ENCODE results near the gene TREH.

Gene TREH

GRCh38 chr11:118703563-118704106, 24.2 kb upstream of the TREH start:
- POLR2A ChIA-PET: no interaction called here
- DNase-seq (ENCODE audit: extremely low spot score): no peak
- no peak for TF ChIP-seq SP1 (IDR thresholded peaks at IDR 0.05)
- no peak for TF ChIP-seq L3MBTL2 (conservative IDR thresholded peaks at IDR 0.05)
- TF ChIP-seq FOXK2 (IDR thresholded peaks at IDR 0.05): no peak
- no peak for TF ChIP-seq CTBP1 (IDR thresholded peaks at IDR 0.05; ENCODE audit: borderline replicate concordance)
- no peak for TF ChIP-seq SUZ12 (IDR thresholded peaks at IDR 0.05)
- TF ChIP-seq PKNOX1 (IDR thresholded peaks at IDR 0.05): no peak
- TF ChIP-seq ZNF384 (IDR thresholded peaks at IDR 0.05): no peak
- TF ChIP-seq NFRKB (IDR thresholded peaks at IDR 0.05): no peak
- CTCF ChIA-PET: interaction anchor here (1.0 kb wide), 1 partner anchor 14 kb away, joined by 4 read pairs; no protein-coding TSS in a partner anchor

GRCh38 chr11:118699506-118700220, 20.2 kb upstream of the TREH start:
- ChIA-PET CTCF (interaction anchor here (1.7 kb wide), 1 partner anchor 10 kb away, joined by 11 read pairs; no protein-coding TSS in a partner anchor), POLR2A (no interaction called here)
- TF ChIP-seq FOXM1 (IDR thresholded peaks at IDR 0.05; ENCODE audit: borderline replicate concordance): no peak
- no peak for TF ChIP-seq TARDBP (IDR thresholded peaks at IDR 0.05)
- no peak for TF ChIP-seq FOXK2 (IDR thresholded peaks at IDR 0.05)
- no peak for TF ChIP-seq SP1 (IDR thresholded peaks at IDR 0.05)
- TF ChIP-seq CTBP1 (IDR thresholded peaks at IDR 0.05; ENCODE audit: borderline replicate concordance): no peak
- no peak for TF ChIP-seq ARNT (IDR thresholded peaks at IDR 0.05)
- TF ChIP-seq HDGF (IDR thresholded peaks at IDR 0.05; ENCODE audit: borderline replicate concordance): no peak
- TF ChIP-seq BHLHE40 (IDR thresholded peaks at IDR 0.05; ENCODE audit: borderline replicate concordance): no peak
- TF ChIP-seq NFRKB (IDR thresholded peaks at IDR 0.05): no peak
- TF ChIP-seq FOXA1 (IDR thresholded peaks at IDR 0.05): no peak
- TF ChIP-seq PKNOX1 (IDR thresholded peaks at IDR 0.05): no peak
- no peak for TF ChIP-seq ELF4 (IDR thresholded peaks at IDR 0.05)
- no peak for TF ChIP-seq ZNF384 (IDR thresholded peaks at IDR 0.05)
- no peak for TF ChIP-seq LEF1 (IDR thresholded peaks at IDR 0.05; ENCODE audit: borderline replicate concordance)
- no peak for TF ChIP-seq SUZ12 (IDR thresholded peaks at IDR 0.05)
- DNase-seq (ENCODE audit: extremely low spot score): no peak

GRCh38 chr11:118697346-118697745, 17.9 kb upstream of the TREH start:
- CTCF ChIA-PET: no interaction called here
- DNase-seq (ENCODE audit: extremely low spot score): no peak
- POLR2A ChIA-PET: no interaction called here
- no peak for TF ChIP-seq FOXK2 (IDR thresholded peaks at IDR 0.05)
- TF ChIP-seq TARDBP (IDR thresholded peaks at IDR 0.05): no peak
- TF ChIP-seq SP1 (IDR thresholded peaks at IDR 0.05): no peak
- TF ChIP-seq PKNOX1 (IDR thresholded peaks at IDR 0.05): no peak
- TF ChIP-seq CTBP1 (IDR thresholded peaks at IDR 0.05; ENCODE audit: borderline replicate concordance): no peak
- TF ChIP-seq HDGF (IDR thresholded peaks at IDR 0.05; ENCODE audit: borderline replicate concordance): no peak
- no peak for TF ChIP-seq BHLHE40 (IDR thresholded peaks at IDR 0.05; ENCODE audit: borderline replicate concordance)
- no peak for TF ChIP-seq NFRKB (IDR thresholded peaks at IDR 0.05)
- no peak for TF ChIP-seq ARNT (IDR thresholded peaks at IDR 0.05)
- no peak for TF ChIP-seq FOXA1 (IDR thresholded peaks at IDR 0.05)
- no peak for TF ChIP-seq ELF4 (IDR thresholded peaks at IDR 0.05)
- TF ChIP-seq LEF1 (IDR thresholded peaks at IDR 0.05; ENCODE audit: borderline replicate concordance): no peak
- TF ChIP-seq ZNF384 (IDR thresholded peaks at IDR 0.05): no peak
- no peak for TF ChIP-seq FOXM1 (IDR thresholded peaks at IDR 0.05; ENCODE audit: borderline replicate concordance)
- no peak for TF ChIP-seq L3MBTL2 (conservative IDR thresholded peaks at IDR 0.05)
- TF ChIP-seq SUZ12 (IDR thresholded peaks at IDR 0.05): no peak

- CTCF ChIA-PET: no interaction called here
- no peak for DNase-seq (ENCODE audit: extremely low spot score)
- TF ChIP-seq NFRKB (IDR thresholded peaks at IDR 0.05): no peak
- no peak for TF ChIP-seq TARDBP (IDR thresholded peaks at IDR 0.05)
- no peak for TF ChIP-seq PKNOX1 (IDR thresholded peaks at IDR 0.05)
- no peak for TF ChIP-seq FOXM1 (IDR thresholded peaks at IDR 0.05; ENCODE audit: borderline replicate concordance)
- no peak for TF ChIP-seq BHLHE40 (IDR thresholded peaks at IDR 0.05; ENCODE audit: borderline replicate concordance)
- no peak for TF ChIP-seq L3MBTL2 (conservative IDR thresholded peaks at IDR 0.05)
- TF ChIP-seq LEF1 (IDR thresholded peaks at IDR 0.05; ENCODE audit: borderline replicate concordance): no peak
- no peak for TF ChIP-seq ELF4 (IDR thresholded peaks at IDR 0.05)
- TF ChIP-seq SUZ12 (IDR thresholded peaks at IDR 0.05): no peak
- no peak for TF ChIP-seq SP1 (IDR thresholded peaks at IDR 0.05)
- TF ChIP-seq FOXA1 (IDR thresholded peaks at IDR 0.05): no peak
- no peak for TF ChIP-seq ZNF384 (IDR thresholded peaks at IDR 0.05)
- no peak for TF ChIP-seq HDGF (IDR thresholded peaks at IDR 0.05; ENCODE audit: borderline replicate concordance)
- no peak for TF ChIP-seq CTBP1 (IDR thresholded peaks at IDR 0.05; ENCODE audit: borderline replicate concordance)
- TF ChIP-seq FOXK2 (IDR thresholded peaks at IDR 0.05): no peak
- TF ChIP-seq ARNT (IDR thresholded peaks at IDR 0.05): no peak
- POLR2A ChIA-PET: no interaction called here
Observed at GRCh38 chr11:118696673-118697226, 17.3 kb upstream of the TREH start.

- CTCF ChIA-PET: no interaction called here
- POLR2A ChIA-PET: interaction anchor here (1.6 kb wide), 1 partner anchor 98 kb away, joined by 5 read pairs; no protein-coding TSS in a partner anchor
- TF ChIP-seq PKNOX1 (IDR thresholded peaks at IDR 0.05) (no peak), FOXM1 (IDR thresholded peaks at IDR 0.05; ENCODE audit: borderline replicate concordance) (no peak), ZNF384 (IDR thresholded peaks at IDR 0.05) (no peak), SP1 (IDR thresholded peaks at IDR 0.05) (no peak), FOXA1 (IDR thresholded peaks at IDR 0.05) (no peak), HDGF (IDR thresholded peaks at IDR 0.05; ENCODE audit: borderline replicate concordance) (no peak), ELF4 (IDR thresholded peaks at IDR 0.05) (no peak)
- no peak for DNase-seq (ENCODE audit: extremely low spot score)
Observed at GRCh38 chr11:118694771-118695170, 15.3 kb upstream of the TREH start.

Measured in HEK293T (cell line).